Measurements from ENCODE around the gene HOXB9.

DNA sequence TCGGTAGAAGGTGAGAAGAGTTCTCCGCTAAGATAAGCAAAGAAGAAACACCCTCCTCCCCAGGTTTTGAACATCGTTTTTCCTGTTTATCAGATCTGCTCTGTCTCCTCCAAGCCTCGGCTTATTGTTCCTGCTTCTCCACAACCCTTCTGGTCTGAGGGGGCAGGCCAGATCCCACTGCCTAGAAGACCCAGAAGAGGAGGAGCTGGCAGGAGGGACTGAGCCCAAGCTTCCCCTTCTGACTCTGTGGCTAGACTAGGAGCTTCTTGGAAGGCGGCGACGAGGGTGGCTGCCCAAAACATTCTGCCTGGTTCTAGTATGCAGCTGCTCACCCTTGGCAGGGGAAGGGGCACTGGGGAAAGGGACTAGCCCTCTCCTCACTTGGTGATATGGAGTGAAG lies 27.4 kb downstream of the HOXB9 start:
- TF ChIP-seq, protein P1, sequence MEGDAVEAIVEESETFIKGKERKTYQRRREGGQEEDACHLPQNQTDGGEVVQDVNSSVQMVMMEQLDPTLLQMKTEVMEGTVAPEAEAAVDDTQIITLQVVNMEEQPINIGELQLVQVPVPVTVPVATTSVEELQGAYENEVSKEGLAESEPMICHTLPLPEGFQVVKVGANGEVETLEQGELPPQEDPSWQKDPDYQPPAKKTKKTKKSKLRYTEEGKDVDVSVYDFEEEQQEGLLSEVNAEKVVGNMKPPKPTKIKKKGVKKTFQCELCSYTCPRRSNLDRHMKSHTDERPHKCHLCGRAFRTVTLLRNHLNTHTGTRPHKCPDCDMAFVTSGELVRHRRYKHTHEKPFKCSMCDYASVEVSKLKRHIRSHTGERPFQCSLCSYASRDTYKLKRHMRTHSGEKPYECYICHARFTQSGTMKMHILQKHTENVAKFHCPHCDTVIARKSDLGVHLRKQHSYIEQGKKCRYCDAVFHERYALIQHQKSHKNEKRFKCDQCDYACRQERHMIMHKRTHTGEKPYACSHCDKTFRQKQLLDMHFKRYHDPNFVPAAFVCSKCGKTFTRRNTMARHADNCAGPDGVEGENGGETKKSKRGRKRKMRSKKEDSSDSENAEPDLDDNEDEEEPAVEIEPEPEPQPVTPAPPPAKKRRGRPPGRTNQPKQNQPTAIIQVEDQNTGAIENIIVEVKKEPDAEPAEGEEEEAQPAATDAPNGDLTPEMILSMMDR (conservative IDR thresholded peaks at IDR 0.05 in 1 of 2, IDR thresholded peaks at IDR 0.05 in 1 of 2; ENCODE audit: low read depth in 1 of 2, low read length in 2 of 2): no peak
- no peak for TF ChIP-seq EZH2 (IDR thresholded peaks at IDR 0.05; ENCODE audit: low read length, missing control alignments)

Data from fibroblast of lung (primary cell).